Chondrocyte (in vitro differentiated cells): ENCODE results near the gene SCAMP2. TPM values are rescaled to one million over a fixed set of nuclear protein-coding genes. Genes with fewer than 3 reads are reported as not detected.

Source experiments
- DNase-seq: peaks from one replicate; pipeline ENCODE4 v3.0.0; 2021; ENCODE audit warnings: mixed read lengths, low spot score
- H3K27ac Mint-ChIP-seq: one replicate; pipeline ENCODE4 v1.8.0; 2021; ENCODE audit warnings: mild to moderate bottlenecking, moderate library complexity, mixed read lengths; ENCODE audit not compliant: unreplicated experiment
- H3K27me3 Mint-ChIP-seq: 2 replicates; pipeline ENCODE4 v1.8.0; 2021; ENCODE audit warnings: low read depth, mixed read lengths
- H3K36me3 Mint-ChIP-seq: 2 replicates; pipeline ENCODE4 v1.8.0; 2021; ENCODE audit warnings: low read depth, mixed read lengths
- H3K4me1 Mint-ChIP-seq: 2 replicates; pipeline ENCODE4 v1.8.0; 2021; ENCODE audit warnings: low read depth, mild to moderate bottlenecking, mixed read lengths
- H3K4me3 Mint-ChIP-seq: one replicate; pipeline ENCODE4 v1.8.0; 2021; ENCODE audit warnings: mild to moderate bottlenecking, moderate library complexity, mixed read lengths; ENCODE audit not compliant: unreplicated experiment
- H3K9me3 Mint-ChIP-seq: 2 replicates; pipeline ENCODE4 v1.8.0; 2021; ENCODE audit warnings: low read depth, mixed read lengths
- CTCF ChIP-seq: fragments of 200-600 bp; sonication (generic); IDR thresholded peaks from 2 replicates; pipeline ENCODE4 v1.5.0; 2021; ENCODE audit warnings: antibody characterized with exemption, mild to moderate bottlenecking, moderate library complexity
- total RNA-seq: library from RNA; stranded (reverse); gene quantifications from 3 replicates; pipeline ENCODE4 v1.2.1, GENCODE V29; 2021

SCAMP2 gene
- total RNA-seq, 1 donor from 2014 or later, result 67.9 TPM

DNA sequence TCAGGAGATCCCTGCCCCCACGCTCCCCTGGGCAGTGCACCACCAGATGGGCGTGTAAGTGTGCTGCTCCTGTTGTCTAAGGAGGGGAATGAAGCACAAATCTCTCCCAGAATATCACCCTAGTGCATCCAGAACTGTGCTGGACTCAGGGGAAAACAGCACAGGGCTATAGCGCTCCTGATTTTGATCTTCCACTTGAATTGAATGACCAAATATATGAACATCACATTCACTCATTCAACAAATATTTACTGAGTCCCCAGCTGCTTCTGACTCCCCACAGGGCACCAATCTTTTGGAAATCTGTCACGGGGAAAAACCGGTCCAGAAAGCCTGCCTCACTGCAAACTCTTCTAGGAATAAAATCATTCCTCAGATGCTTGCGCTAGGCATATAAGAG lies 44.3 kb downstream of the SCAMP2 start:
- Mint-ChIP-seq H3K4me1 (no peaks in the 10 kb centered on the region), H3K27ac (no peak overlapping the region), H3K9me3 (no peaks in the 10 kb centered on the region), H3K27me3 (peaks cover 24% of the 10 kb centered on the region), H3K4me3 (no peak overlapping the region), H3K36me3 (no peaks in the 10 kb centered on the region)
- no peak for DNase-seq
- no peak for TF ChIP-seq CTCF

DNA sequence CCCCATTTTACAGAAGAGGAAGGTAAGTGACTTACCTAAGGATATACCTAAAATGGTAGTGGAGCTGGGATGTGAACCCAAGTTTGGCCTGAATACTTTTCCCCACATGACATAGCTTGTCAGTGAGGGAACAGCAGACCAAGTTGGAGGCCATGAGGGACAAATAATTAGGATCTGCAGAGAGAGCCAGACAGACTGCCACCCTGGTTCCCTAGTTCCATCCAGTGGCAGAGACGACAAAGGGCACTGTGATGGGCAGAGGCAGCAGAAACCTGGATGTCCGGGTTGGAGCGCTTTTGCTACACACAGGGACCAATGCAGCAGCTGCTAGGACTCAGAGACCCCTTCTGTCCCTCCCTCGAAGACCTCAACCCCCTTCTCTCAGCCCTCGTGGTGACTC lies 45.6 kb downstream of the SCAMP2 start:
- Mint-ChIP-seq H3K36me3 (no peaks in the 10 kb centered on the region), H3K4me3 (no peak overlapping the region), H3K27ac (no peak overlapping the region), H3K9me3 (no peaks in the 10 kb centered on the region), H3K4me1 (no peaks in the 10 kb centered on the region), H3K27me3 (peaks cover 24% of the 10 kb centered on the region)
- DNase-seq, result no peak
- no peak for TF ChIP-seq CTCF

DNA sequence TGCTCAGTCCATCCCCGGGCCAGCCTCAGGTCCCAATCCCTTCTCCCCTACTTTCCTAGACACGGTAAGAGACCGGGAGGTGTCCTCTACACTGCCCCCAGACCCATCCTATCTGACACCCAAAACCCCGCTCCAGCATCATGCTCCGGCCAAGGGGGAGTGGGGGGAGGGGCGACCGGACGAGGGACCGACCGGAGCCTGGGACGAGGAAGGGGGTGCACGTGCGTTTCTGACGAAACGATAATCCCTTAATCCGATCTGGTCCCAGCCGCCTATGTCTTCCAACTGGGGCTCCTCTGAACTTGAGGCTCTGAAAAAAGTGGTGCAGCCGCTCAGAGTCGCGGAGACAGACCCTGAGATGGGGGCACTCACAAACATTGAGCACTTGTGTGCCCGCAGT lies 46.2 kb downstream of the SCAMP2 start:
- no peak for TF ChIP-seq CTCF
- Mint-ChIP-seq H3K4me1 (no peaks in the 10 kb centered on the region), H3K27me3 (peaks cover 24% of the 10 kb centered on the region), H3K9me3 (no peaks in the 10 kb centered on the region), H3K4me3 (no peak overlapping the region), H3K27ac (no peak overlapping the region), H3K36me3 (no peaks in the 10 kb centered on the region)
- no peak for DNase-seq

GRCh38 chr15:74826364-74826819 lies 46.8 kb downstream of the SCAMP2 start, which contains the start of gene CPLX3:
Gene CPLX3 (plus strand): TSS chr15:74826627. CDS start chr15:74826704, 77 bp downstream.
- Mint-ChIP-seq H3K9me3 (no peaks in the 10 kb centered on the region), H3K27ac (no peak within 1 kb of the TSS), H3K4me3 (no peak within 1 kb of the TSS), H3K27me3 (peaks cover 24% of the 10 kb centered on the region), H3K36me3 (no peaks in the 10 kb centered on the region), H3K4me1 (no peaks in the 10 kb centered on the region)
- DNase-seq, result no peak
- TF ChIP-seq CTCF, result no peak

GRCh38 chr15:74825866-74826265 lies 47.3 kb downstream of the SCAMP2 start:
- H3K4me3 Mint-ChIP-seq, result no peak overlapping the region
- H3K4me1 Mint-ChIP-seq, result no peaks in the 10 kb centered on the region
- H3K36me3 Mint-ChIP-seq, result no peaks in the 10 kb centered on the region
- TF ChIP-seq CTCF, result no peak
- no peak for DNase-seq
- H3K27me3 Mint-ChIP-seq, result peaks cover 24% of the 10 kb centered on the region
- no peaks in the 10 kb centered on the region for H3K9me3 Mint-ChIP-seq
- H3K27ac Mint-ChIP-seq, result no peak overlapping the region
